ENCODE measurements around the gene GPR107. TPM values are rescaled to one million over a fixed set of nuclear protein-coding genes. Genes with fewer than 3 reads are reported as not detected.
A peak's percentile ranks its signal among the peaks of the same experiment; 100 is the strongest.
"Not testable (repeated sequence)": the region's sequence is repeated elsewhere in the genome, so short reads cannot be mapped to it uniquely, and the experiment has no call there.

GPR107 gene
- 48.9 TPM for polyA plus RNA-seq (2013, experiment 1 of 4)
- 55.2 TPM for polyA plus RNA-seq (2013, experiment 2 of 4)
- 36.5 TPM for polyA plus RNA-seq (2013, experiment 3 of 4)
- 44.1 TPM for polyA plus RNA-seq (2013, experiment 4 of 4)

DNA sequence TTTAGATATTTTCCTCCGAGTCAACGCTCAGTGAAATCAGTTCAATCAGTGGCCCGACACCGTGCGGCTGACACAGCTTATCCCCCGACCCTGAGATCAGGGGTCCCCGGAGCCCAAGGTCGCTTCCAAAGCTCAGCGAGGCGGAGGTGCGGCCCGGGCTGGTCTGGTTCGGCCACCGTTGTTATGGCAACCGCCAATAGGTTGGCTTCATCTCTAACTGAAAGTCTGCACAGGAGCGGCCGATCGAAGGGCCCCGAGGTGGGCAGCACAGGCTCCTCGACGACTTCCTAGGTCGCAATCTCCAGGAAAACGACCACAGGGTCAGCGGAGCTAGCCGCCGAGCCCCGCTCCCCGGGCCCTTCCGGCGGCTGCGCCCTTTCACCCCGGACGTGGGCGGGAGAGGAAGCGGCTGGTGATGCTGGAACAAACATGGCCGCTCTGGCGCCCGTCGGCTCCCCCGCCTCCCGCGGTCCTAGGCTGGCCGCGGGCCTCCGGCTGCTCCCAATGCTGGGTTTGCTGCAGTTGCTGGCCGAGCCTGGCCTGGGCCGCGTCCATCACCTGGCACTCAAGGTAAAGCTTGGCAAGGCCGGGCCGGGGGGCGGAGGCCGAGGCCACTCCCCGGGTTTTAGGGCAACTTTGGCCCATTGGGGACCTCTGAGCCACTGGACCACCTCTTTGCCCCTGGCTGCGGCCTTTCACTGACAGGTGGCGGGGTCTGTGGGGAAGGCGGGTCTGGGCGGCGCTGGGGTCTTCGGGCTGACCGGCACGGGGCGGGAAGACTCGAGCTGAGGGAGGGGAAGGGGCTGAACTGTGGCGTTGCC lies at the start of gene GPR107:
Gene GPR107 (plus strand): TSS at position 403 of the 821 bp plus-strand sequence. CDS start 27 bp downstream, at position 430.
- no peaks in the 10 kb centered on the region for H3K27me3 ChIP-seq (ENCODE audit: control insufficient read depth, insufficient read depth, low read length, poor library complexity, severe bottlenecking)
- H3K36me3 ChIP-seq (ENCODE audit: control insufficient read depth, insufficient read depth, low read length) = peaks cover 3% of the 10 kb centered on the region
- no peaks in the 10 kb centered on the region for H3K9me3 ChIP-seq (ENCODE audit: control insufficient read depth, low read length)
- H3K27ac ChIP-seq (ENCODE audit: insufficient read depth, low read depth, low read length, poor library complexity, severe bottlenecking) = peak within 1 kb of the TSS; percentile 69
- peaks cover 15% of the 10 kb centered on the region for H3K4me1 ChIP-seq (ENCODE audit: control insufficient read depth, insufficient read depth, low read length)
- peak within 1 kb of the TSS; percentile 87 for H3K4me3 ChIP-seq (ENCODE audit: insufficient read depth, low read depth, low read length)
- WGBS, 2 experiments = 0 to 1% methylated on average over 64 of the region's 64 CpGs

DNA sequence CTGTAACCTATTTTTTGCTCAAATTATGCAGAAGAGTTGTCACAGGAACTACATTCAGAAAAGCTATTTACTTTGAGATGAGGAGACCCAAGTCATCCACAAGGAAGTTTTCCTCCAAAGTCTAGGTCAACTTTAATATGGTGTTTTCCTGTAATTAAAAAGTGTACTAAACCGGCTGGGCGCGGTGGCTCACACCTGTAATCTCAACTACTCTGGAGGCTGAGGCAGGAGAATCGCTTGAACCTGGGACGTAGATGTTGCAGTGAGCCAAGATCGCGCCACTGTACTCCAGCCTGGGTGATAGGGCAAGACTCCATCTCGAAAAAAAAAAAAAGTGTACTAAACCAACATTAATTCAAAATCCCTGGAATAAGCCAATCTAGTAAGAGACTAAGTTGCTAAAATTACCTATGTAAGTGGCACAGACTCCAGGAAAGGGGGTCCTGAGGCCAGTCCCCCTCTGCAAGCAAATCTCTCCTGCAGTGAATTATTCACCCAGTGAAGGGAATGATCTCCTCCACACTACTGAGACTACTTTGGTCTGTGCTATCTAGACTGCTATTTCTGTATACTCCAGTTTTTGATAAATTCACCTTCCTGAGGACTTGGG lies 49.7 kb upstream of the GPR107 start:
- no peak overlapping the region for H3K27ac ChIP-seq (ENCODE audit: insufficient read depth, low read depth, low read length, poor library complexity, severe bottlenecking)
- no peak overlapping the region for H3K4me3 ChIP-seq (ENCODE audit: insufficient read depth, low read depth, low read length)
- H3K36me3 ChIP-seq (ENCODE audit: control insufficient read depth, insufficient read depth, low read length) = no peaks in the 10 kb centered on the region
- H3K4me1 ChIP-seq (ENCODE audit: control insufficient read depth, insufficient read depth, low read length) = no peaks in the 10 kb centered on the region
- 82 to 83% methylated on average over 8 of the region's 8 CpGs for WGBS, 2 experiments
- no peaks in the 10 kb centered on the region for H3K9me3 ChIP-seq (ENCODE audit: control insufficient read depth, low read length)
- H3K27me3 ChIP-seq (ENCODE audit: control insufficient read depth, insufficient read depth, low read length, poor library complexity, severe bottlenecking) = no peaks in the 10 kb centered on the region

DNA sequence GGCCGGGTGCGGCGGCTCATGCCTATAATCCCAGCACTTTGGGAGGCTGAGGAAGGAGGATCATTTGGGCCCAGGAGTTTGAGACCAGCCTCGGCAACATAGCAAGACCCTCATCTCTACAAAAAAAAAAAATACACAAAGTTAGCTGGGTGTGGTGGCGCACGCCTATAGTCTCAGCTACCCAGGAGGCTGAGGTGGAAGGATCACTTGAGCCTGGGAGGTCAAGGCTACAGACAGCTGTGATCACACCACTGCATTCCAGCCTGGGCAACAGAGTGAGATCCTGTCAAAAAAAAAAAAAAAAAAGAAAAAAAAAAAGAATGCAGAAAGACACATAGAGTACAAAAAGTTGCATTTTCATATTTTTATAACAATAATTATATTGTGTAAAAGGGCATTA lies 46.8 kb upstream of the GPR107 start:
- H3K27ac ChIP-seq (ENCODE audit: insufficient read depth, low read depth, low read length, poor library complexity, severe bottlenecking); H3K9me3 ChIP-seq (ENCODE audit: control insufficient read depth, low read length); H3K36me3 ChIP-seq (ENCODE audit: control insufficient read depth, insufficient read depth, low read length); H3K4me1 ChIP-seq (ENCODE audit: control insufficient read depth, insufficient read depth, low read length); H3K27me3 ChIP-seq (ENCODE audit: control insufficient read depth, insufficient read depth, low read length, poor library complexity, severe bottlenecking); H3K4me3 ChIP-seq (ENCODE audit: insufficient read depth, low read depth, low read length): not testable (repeated sequence)
- WGBS, 2 experiments = 86 to 93% methylated on average over 5 to 6 of the region's 6 CpGs

DNA sequence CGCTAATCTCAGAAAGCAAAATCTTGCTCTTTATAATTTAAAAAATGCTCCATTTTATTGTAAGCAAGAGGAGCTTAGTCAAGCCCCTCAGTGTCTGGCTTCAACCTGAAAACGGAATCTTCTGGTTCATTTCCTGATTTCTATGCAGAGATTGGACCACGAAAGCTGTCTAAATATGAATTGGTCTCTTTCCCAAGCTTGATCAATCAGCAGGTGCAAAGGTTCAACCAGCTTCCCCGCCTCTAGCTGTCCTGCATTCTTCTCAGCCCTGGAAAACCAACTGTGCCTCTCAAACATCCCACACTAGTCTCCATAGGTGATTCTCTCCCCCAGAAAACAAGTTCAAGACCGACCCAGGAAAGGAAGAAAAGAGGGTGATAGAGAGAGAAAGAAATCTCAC lies 45.2 kb upstream of the GPR107 start:
- H3K4me1 ChIP-seq (ENCODE audit: control insufficient read depth, insufficient read depth, low read length) = no peaks in the 10 kb centered on the region
- no peaks in the 10 kb centered on the region for H3K36me3 ChIP-seq (ENCODE audit: control insufficient read depth, insufficient read depth, low read length)
- WGBS, 2 experiments = 87 to 88% methylated on average over 4 to 5 of the region's 5 CpGs
- no peak overlapping the region for H3K27ac ChIP-seq (ENCODE audit: insufficient read depth, low read depth, low read length, poor library complexity, severe bottlenecking)
- no peak overlapping the region for H3K4me3 ChIP-seq (ENCODE audit: insufficient read depth, low read depth, low read length)
- H3K9me3 ChIP-seq (ENCODE audit: control insufficient read depth, low read length) = no peaks in the 10 kb centered on the region
- H3K27me3 ChIP-seq (ENCODE audit: control insufficient read depth, insufficient read depth, low read length, poor library complexity, severe bottlenecking) = no peaks in the 10 kb centered on the region

DNA sequence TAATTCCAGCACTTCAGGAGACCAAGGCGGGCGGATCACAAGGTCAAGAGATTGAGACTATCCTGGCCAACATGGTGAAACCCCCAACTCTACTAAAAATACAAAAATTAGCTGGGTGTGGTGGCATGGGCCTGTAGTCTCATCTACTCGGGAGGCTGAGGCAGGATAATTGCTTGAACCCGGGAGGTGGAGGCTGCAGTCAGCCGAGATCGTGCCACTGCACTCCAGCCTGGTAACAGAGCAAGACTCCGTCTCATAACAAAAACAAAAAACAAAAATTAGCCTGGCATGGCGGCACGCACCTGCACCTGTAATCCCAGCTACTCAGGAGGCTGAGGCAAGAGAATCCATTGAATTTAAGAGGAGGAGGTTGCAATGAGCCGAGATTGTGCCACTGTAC lies 44.2 kb upstream of the GPR107 start:
- WGBS, 2 experiments = 89 to 95% methylated on average over 10 of the region's 10 CpGs

DNA sequence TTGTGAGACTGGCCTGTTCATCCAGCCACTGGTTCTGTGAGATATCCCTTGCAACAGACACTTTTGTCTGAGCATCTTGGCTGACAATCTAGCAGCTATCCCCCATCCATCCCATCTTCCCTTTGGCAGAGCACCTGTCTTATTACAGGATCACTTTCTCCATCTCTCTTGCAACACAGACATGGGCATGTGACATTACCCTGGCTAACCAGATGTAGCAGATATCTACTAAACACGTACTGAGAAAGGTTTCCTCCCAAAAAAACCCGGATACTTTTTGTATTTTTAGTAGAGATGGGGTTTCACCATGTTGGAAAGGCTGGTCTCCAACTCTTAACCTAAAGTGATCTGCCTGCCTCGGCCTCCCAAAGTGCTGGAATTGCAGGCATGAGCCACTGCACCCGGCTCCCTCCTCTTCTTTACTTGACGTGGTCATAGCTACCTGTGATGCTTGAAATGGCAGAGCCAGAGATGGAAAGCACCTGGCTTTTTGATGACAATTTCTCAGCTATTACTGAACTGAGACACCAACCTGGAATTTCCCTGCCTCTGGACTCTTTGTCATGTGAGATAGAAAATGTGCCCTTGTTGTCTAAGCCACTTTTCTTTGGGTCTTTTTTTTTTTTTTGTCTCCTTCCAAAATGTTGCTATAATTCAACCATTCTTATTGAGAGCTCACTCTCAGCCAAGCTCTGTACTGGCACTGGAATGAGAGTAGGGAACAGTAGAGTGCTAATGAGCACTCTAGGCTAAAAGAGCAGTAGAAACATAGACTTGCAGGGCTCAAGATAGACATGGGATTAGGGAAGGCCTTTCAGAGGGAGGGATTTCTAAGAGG lies 43.3 kb upstream of the GPR107 start:
- H3K4me3 ChIP-seq (ENCODE audit: insufficient read depth, low read depth, low read length) = no peak overlapping the region
- no peaks in the 10 kb centered on the region for H3K36me3 ChIP-seq (ENCODE audit: control insufficient read depth, insufficient read depth, low read length)
- H3K27ac ChIP-seq (ENCODE audit: insufficient read depth, low read depth, low read length, poor library complexity, severe bottlenecking) = no peak overlapping the region
- H3K4me1 ChIP-seq (ENCODE audit: control insufficient read depth, insufficient read depth, low read length) = no peaks in the 10 kb centered on the region
- no peaks in the 10 kb centered on the region for H3K27me3 ChIP-seq (ENCODE audit: control insufficient read depth, insufficient read depth, low read length, poor library complexity, severe bottlenecking)
- H3K9me3 ChIP-seq (ENCODE audit: control insufficient read depth, low read length) = no peaks in the 10 kb centered on the region
- 92 to 98% methylated on average over 5 of the region's 5 CpGs for WGBS, 2 experiments

More for the DNA sequence above, 44.2 kb upstream of the GPR107 start:
- not testable (repeated sequence) for H3K4me3 ChIP-seq (ENCODE audit: insufficient read depth, low read depth, low read length); H3K27ac ChIP-seq (ENCODE audit: insufficient read depth, low read depth, low read length, poor library complexity, severe bottlenecking); H3K27me3 ChIP-seq (ENCODE audit: control insufficient read depth, insufficient read depth, low read length, poor library complexity, severe bottlenecking); H3K4me1 ChIP-seq (ENCODE audit: control insufficient read depth, insufficient read depth, low read length); H3K36me3 ChIP-seq (ENCODE audit: control insufficient read depth, insufficient read depth, low read length); H3K9me3 ChIP-seq (ENCODE audit: control insufficient read depth, low read length)

DNA sequence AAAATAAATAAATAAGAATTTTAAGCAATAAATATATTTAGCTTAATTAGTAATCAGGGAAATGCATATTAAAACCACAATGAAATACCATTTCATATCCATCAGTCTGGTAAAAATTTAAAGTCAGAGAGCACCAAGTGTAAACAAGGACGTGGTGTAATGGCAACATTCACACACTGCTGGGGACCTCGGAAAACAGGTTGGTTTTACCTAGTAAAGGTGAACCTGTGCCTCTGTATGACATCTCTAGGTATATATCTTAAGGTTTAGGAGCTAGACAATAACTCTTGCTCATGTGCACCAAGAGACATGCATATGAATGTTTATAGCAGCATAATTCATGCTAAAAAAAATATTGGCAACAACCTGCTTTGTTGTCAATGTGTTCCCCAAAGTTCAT lies 40.4 kb upstream of the GPR107 start:
- Histone ChIP-seq H3K27ac (ENCODE audit: insufficient read depth, low read depth, low read length, poor library complexity, severe bottlenecking) (no peak overlapping the region), H3K4me3 (ENCODE audit: insufficient read depth, low read depth, low read length) (no peak overlapping the region), H3K27me3 (ENCODE audit: control insufficient read depth, insufficient read depth, low read length, poor library complexity, severe bottlenecking) (no peaks in the 10 kb centered on the region), H3K4me1 (ENCODE audit: control insufficient read depth, insufficient read depth, low read length) (no peaks in the 10 kb centered on the region), H3K9me3 (ENCODE audit: control insufficient read depth, low read length) (no peaks in the 10 kb centered on the region), H3K36me3 (ENCODE audit: control insufficient read depth, insufficient read depth, low read length) (peaks cover 5% of the 10 kb centered on the region)
- 94% methylated on average over 2 of the region's 2 CpGs for WGBS, 2 experiments

DNA sequence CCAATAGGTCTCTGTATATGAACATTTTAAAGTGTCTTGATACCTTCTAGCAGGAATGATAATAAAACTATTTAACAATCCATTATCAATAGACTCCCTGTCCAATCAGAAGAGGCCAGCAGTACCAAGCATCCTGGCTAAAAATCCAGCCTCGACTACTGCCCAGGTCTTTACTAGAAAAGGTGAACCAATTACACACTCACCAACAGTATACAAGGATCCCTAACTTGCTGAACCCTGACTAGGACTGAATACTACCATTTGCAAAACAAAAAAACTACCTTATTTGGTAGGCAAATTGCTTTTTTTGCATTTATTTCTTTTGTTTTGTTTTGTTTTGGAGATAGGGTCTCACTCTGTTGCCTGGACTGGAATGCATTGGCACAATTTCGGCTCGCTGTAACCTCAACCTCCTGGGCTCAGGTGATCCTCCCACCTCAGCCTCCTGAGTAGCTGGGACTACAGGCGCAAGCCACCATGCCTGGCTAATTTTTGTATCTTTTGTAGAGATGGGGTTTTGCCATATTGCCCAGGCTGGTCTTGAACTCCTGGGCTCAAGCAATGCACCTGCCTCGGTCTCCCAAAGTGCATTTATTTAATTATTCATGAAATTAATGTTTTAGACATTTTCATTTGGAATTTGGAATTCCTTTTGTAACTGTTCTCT lies 38.2 kb upstream of the GPR107 start:
- Histone ChIP-seq H3K36me3 (ENCODE audit: control insufficient read depth, insufficient read depth, low read length) (peaks cover 5% of the 10 kb centered on the region), H3K9me3 (ENCODE audit: control insufficient read depth, low read length) (no peaks in the 10 kb centered on the region), H3K4me3 (ENCODE audit: insufficient read depth, low read depth, low read length) (no peak overlapping the region), H3K4me1 (ENCODE audit: control insufficient read depth, insufficient read depth, low read length) (no peaks in the 10 kb centered on the region), H3K27me3 (ENCODE audit: control insufficient read depth, insufficient read depth, low read length, poor library complexity, severe bottlenecking) (no peaks in the 10 kb centered on the region), H3K27ac (ENCODE audit: insufficient read depth, low read depth, low read length, poor library complexity, severe bottlenecking) (no peak overlapping the region)
- 88 to 91% methylated on average over 4 to 5 of the region's 5 CpGs for WGBS, 2 experiments

DNA sequence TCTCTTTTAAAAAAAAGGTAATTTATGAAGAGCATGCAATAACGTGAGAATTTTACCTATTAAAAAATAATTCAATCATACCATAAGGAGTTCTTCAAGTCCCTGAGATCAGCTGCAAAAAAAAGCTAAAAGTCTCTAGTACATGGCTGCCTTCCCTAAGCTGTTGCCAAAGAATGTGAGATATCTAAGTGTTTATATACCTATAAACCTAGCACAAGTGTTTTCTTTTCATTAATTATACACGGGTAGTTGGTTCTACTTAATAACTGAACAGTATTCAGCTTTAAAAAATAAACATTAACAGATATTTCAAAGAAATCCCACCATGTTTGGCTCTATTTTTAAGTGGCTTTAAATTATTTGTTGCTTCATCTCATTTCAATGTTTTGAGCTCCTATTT lies 36.6 kb upstream of the GPR107 start:
- 100% methylated on average over 1 to 2 of the region's 2 CpGs for WGBS, 2 experiments
- no peaks in the 10 kb centered on the region for H3K27me3 ChIP-seq (ENCODE audit: control insufficient read depth, insufficient read depth, low read length, poor library complexity, severe bottlenecking)
- H3K9me3 ChIP-seq (ENCODE audit: control insufficient read depth, low read length) = no peaks in the 10 kb centered on the region
- no peak overlapping the region for H3K4me3 ChIP-seq (ENCODE audit: insufficient read depth, low read depth, low read length)
- no peaks in the 10 kb centered on the region for H3K4me1 ChIP-seq (ENCODE audit: control insufficient read depth, insufficient read depth, low read length)
- H3K36me3 ChIP-seq (ENCODE audit: control insufficient read depth, insufficient read depth, low read length) = peaks cover 5% of the 10 kb centered on the region
- no peak overlapping the region for H3K27ac ChIP-seq (ENCODE audit: insufficient read depth, low read depth, low read length, poor library complexity, severe bottlenecking)

Data from ectodermal cell (in vitro differentiated cells).